ENCODE data around the gene ATP11A. TPM values are rescaled to one million over a fixed set of nuclear protein-coding genes. Genes with fewer than 3 reads are reported as not detected.

Gene ATP11A
- total and polyA plus RNA-seq, 2 experiments from 2014 or later, result 12.3 to 52.6 TPM

GRCh38 chr13:112725346-112726015, 35.6 kb downstream of the ATP11A start (continued):
- no peak for TF ChIP-seq ZNF462 (CRISPR knock-in tag; IDR thresholded peaks at IDR 0.05)
- TF ChIP-seq, protein P1, sequence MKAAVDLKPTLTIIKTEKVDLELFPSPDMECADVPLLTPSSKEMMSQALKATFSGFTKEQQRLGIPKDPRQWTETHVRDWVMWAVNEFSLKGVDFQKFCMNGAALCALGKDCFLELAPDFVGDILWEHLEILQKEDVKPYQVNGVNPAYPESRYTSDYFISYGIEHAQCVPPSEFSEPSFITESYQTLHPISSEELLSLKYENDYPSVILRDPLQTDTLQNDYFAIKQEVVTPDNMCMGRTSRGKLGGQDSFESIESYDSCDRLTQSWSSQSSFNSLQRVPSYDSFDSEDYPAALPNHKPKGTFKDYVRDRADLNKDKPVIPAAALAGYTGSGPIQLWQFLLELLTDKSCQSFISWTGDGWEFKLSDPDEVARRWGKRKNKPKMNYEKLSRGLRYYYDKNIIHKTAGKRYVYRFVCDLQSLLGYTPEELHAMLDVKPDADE (IDR thresholded peaks at IDR 0.05), result no peak

DNA sequence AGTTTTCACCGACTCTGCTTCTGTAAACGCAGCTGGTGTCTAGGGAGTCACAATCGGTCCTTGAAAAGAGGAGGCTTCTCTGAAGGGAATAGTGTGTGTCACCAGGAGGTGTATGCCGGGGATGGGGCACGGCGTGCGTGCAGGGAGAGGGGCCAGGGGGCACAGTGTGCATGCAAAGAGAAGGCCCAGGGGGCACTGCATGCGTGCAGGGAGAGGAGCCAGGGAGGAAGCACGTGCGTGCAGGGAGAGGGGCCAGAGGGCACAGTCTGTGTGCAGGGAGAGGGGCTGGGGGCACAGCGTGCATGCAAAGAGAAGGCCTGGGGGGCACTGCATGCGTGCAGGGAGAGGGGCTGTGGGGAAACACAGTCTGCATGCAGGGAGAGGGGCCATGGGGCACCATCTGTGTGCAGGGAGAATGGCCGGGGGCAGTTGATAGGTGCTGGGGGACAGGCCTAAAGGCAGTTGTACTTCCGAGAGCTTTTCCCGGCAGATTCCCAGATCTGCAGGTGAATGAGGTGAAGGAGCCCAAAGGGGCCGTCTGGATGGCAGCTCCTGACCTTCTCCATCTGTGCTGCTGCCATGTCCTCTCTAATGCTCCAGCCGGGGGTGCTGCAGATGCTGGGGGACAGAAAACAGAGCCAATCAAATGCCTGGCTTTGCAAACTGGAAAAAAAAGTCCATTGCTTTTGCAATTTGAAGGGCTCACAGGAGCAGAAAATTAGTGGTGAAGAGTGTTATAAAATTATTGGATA, 36.4 kb downstream of the ATP11A start:
- H3K4me3 Mint-ChIP-seq, result no peak overlapping the region; the same call in 2 of the 3 replicates
- H3K4me1 ChIP-seq (ENCODE audit: insufficient read depth), result peaks cover 48% of the 10 kb centered on the region
- H3K4me2 ChIP-seq, result peak overlapping the region; percentile 48; the same call in 1 of the 2 replicates
- H2AFZ ChIP-seq, result no peak overlapping the region
- peak overlapping the region; percentile 86 for H3K27ac Mint-ChIP-seq
- no peak overlapping the region for H3K27ac ChIP-seq (ENCODE audit: low read depth)
- H3K27me3 Mint-ChIP-seq (ENCODE audit: insufficient read depth, low read depth, poor library complexity), result peaks cover 18% of the 10 kb centered on the region
- H3K27me3 ChIP-seq (ENCODE audit: insufficient read depth), result no peaks in the 10 kb centered on the region
- no peaks in the 10 kb centered on the region for H4K20me1 ChIP-seq (replicated peaks; ENCODE audit: insufficient read depth)
- peaks cover 27% of the 10 kb centered on the region for H3K36me3 Mint-ChIP-seq (ENCODE audit: low read depth)
- peak; percentile 34 for ATAC-seq
- H3K36me3 ChIP-seq (ENCODE audit: insufficient read depth), result no peaks in the 10 kb centered on the region
- H3K4me3 ChIP-seq, result no peak overlapping the region
- H3F3A ChIP-seq (replicated peaks; ENCODE audit: low read depth), result 0 out of 2 replicates have a peak, but pooled peaks cover 16% of the 10 kb centered on the region
- H3K79me2 ChIP-seq (replicated peaks; ENCODE audit: insufficient read depth), result peaks cover 77% of the 10 kb centered on the region
- no peak for DNase-seq (ENCODE audit: low spot score)
- peaks cover 19% of the 10 kb centered on the region for H3K9me3 Mint-ChIP-seq
- peaks cover 69% of the 10 kb centered on the region for H3K4me1 Mint-ChIP-seq
- H3K9me2 ChIP-seq (ENCODE audit: insufficient read depth), result no peaks in the 10 kb centered on the region
- TF ChIP-seq REST (IDR thresholded peaks at IDR 0.05; ENCODE audit: unreplicated experiment), result no peak
- TF ChIP-seq NANOG (IDR thresholded peaks at IDR 0.05; ENCODE audit: borderline replicate concordance), result no peak
- no peak for TF ChIP-seq EZH2 (IDR thresholded peaks at IDR 0.05; ENCODE audit: low read depth, unreplicated experiment)
- TF ChIP-seq CREB1 (CRISPR knock-in tag; IDR thresholded peaks at IDR 0.05; ENCODE audit: low read depth), result no peak
- no peak for TF ChIP-seq CTCF (conservative IDR thresholded peaks at IDR 0.05; ENCODE audit: low read depth in 2 of 2)
- no peak for TF ChIP-seq JUNB (IDR thresholded peaks at IDR 0.05; ENCODE audit: unreplicated experiment)
- no peak for TF ChIP-seq EZH2phosphoT487 (IDR thresholded peaks at IDR 0.05; ENCODE audit: unreplicated experiment)
- TF ChIP-seq POLR2AphosphoS5 (IDR thresholded peaks at IDR 0.05; ENCODE audit: low read depth), result no peak
- no peak for TF ChIP-seq ZNF114 (CRISPR knock-in tag; IDR thresholded peaks at IDR 0.05)

Measured in GM23338 (cell line).